ENCODE results near the gene ZNF695. TPM values are rescaled to one million over a fixed set of nuclear protein-coding genes. Genes with fewer than 3 reads are reported as not detected.

ZNF695 gene
- polyA plus RNA-seq, 2 of the 4 experiments (the other 2 are of a cell fraction): 2.6 to 3.3 TPM

DNA sequence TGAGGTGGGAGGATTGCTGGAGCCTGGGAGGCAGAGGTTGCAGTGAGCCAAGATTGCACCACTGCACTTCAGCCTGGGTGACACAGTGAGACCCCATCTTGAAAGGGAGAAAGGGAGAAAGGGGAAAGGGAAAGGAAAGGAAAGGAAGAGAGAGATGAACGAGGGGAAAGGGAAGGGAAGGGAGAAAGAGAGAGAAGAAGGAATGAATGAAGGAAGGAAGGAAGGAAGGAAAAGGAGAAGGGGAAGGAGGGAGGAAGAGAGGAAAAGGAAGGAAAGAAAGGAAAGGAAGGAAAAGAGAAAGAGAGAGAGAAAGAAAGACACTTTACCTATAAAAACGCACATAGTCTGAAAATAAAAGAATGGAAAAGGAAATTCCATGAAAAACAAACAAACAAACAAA lies 18.0 kb downstream of the ZNF695 start:
- FAIRE-seq (no peak), DNase-seq (ENCODE audit: low read depth in 1 of 2, low spot score in 1 of 2) (no peak), ATAC-seq (no peak)
- ChIA-PET POLR2A (no interaction called here), CTCF (no interaction called here)
- 47% methylated on average over 2 of the region's 2 CpGs for WGBS (ENCODE audit: missing lambda C conversion rate)
- H3K4me1 ChIP-seq: no peaks in the 10 kb centered on the region
- no peak overlapping the region for H3K4me3 ChIP-seq
- TF ChIP-seq, protein P1, sequence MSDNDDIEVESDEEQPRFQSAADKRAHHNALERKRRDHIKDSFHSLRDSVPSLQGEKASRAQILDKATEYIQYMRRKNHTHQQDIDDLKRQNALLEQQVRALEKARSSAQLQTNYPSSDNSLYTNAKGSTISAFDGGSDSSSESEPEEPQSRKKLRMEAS (IDR thresholded peaks at IDR 0.05): no peak
- no peak for TF ChIP-seq ZSCAN20 (CRISPR knock-in tag; IDR thresholded peaks at IDR 0.05)
- no peak for TF ChIP-seq TP53 (CRISPR knock-in tag; IDR thresholded peaks at IDR 0.05)
- TF ChIP-seq JUNB (IDR thresholded peaks at IDR 0.05): no peak
- TF ChIP-seq, protein P2, sequence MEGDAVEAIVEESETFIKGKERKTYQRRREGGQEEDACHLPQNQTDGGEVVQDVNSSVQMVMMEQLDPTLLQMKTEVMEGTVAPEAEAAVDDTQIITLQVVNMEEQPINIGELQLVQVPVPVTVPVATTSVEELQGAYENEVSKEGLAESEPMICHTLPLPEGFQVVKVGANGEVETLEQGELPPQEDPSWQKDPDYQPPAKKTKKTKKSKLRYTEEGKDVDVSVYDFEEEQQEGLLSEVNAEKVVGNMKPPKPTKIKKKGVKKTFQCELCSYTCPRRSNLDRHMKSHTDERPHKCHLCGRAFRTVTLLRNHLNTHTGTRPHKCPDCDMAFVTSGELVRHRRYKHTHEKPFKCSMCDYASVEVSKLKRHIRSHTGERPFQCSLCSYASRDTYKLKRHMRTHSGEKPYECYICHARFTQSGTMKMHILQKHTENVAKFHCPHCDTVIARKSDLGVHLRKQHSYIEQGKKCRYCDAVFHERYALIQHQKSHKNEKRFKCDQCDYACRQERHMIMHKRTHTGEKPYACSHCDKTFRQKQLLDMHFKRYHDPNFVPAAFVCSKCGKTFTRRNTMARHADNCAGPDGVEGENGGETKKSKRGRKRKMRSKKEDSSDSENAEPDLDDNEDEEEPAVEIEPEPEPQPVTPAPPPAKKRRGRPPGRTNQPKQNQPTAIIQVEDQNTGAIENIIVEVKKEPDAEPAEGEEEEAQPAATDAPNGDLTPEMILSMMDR (IDR thresholded peaks at IDR 0.05): no peak
- no peak for TF ChIP-seq CEBPB (IDR thresholded peaks at IDR 0.05)
- TF ChIP-seq HDAC2 (IDR thresholded peaks at IDR 0.05): no peak
- TF ChIP-seq POLR2AphosphoS2 (conservative IDR thresholded peaks at IDR 0.05; ENCODE audit: low read length): no peak
- no peak for TF ChIP-seq HEYL (CRISPR knock-in tag; IDR thresholded peaks at IDR 0.05)
- TF ChIP-seq PHF8 (IDR thresholded peaks at IDR 0.05; ENCODE audit: borderline replicate concordance, low read depth): no peak
- no peak for TF ChIP-seq SMC3 (IDR thresholded peaks at IDR 0.05)
- H3K4me2 ChIP-seq: no peak overlapping the region
- peaks cover 66% of the 10 kb centered on the region for H3K9me3 ChIP-seq
- no peak overlapping the region for H3K27ac ChIP-seq

DNA sequence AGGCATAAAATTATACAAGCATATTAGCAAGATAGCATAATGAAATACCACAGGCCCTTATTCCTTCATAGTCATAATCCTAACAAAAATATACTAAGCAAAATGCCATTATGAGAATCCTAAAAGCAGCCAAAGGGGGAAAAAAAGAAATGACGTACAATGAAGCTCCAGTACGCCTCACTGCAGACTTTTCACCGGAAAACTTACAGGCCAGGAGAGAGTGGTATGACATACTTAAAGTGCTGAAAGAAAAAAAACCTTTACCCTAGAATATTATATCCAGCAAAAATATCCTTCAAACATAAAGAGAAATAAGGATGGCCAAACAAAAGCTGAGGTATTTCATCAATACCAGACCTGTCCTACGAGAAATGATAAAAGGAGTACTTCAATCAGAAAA lies 19.5 kb downstream of the ZNF695 start:
- POLR2A ChIA-PET: no interaction called here
- 45% methylated on average over 4 of the region's 4 CpGs for WGBS (ENCODE audit: missing lambda C conversion rate)
- ATAC-seq: no peak
- H3K4me1 ChIP-seq: no peaks in the 10 kb centered on the region
- H3K27ac ChIP-seq: no peak overlapping the region
- no peak for DNase-seq (ENCODE audit: low read depth in 1 of 2, low spot score in 1 of 2)
- no peak for FAIRE-seq
- TF ChIP-seq, protein P3, sequence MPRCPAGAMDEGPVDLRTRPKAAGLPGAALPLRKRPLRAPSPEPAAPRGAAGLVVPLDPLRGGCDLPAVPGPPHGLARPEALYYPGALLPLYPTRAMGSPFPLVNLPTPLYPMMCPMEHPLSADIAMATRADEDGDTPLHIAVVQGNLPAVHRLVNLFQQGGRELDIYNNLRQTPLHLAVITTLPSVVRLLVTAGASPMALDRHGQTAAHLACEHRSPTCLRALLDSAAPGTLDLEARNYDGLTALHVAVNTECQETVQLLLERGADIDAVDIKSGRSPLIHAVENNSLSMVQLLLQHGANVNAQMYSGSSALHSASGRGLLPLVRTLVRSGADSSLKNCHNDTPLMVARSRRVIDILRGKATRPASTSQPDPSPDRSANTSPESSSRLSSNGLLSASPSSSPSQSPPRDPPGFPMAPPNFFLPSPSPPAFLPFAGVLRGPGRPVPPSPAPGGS (IDR thresholded peaks at IDR 0.05): no peak
- TF ChIP-seq POLR2A (IDR thresholded peaks at IDR 0.05; ENCODE audit: low read length) (no peak), CHD2 (IDR thresholded peaks at IDR 0.05; ENCODE audit: low read length, partially characterized antibody) (no peak), HOXA7 (CRISPR knock-in tag; IDR thresholded peaks at IDR 0.05) (no peak), CEBPB (IDR thresholded peaks at IDR 0.05) (no peak), EHMT2 (IDR thresholded peaks at IDR 0.05; ENCODE audit: low read depth) (no peak), NFE2L2 (conservative IDR thresholded peaks at IDR 0.05; ENCODE audit: low read length) (no peak), TP53 (CRISPR knock-in tag; IDR thresholded peaks at IDR 0.05) (no peak), FOXS1 (CRISPR knock-in tag; IDR thresholded peaks at IDR 0.05) (no peak), EP300 (IDR thresholded peaks at IDR 0.05) (no peak), TFCP2L1 (CRISPR knock-in tag; IDR thresholded peaks at IDR 0.05) (no peak), SMC3 (IDR thresholded peaks at IDR 0.05) (no peak), GATA3 (IDR thresholded peaks at IDR 0.05; ENCODE audit: borderline replicate concordance) (no peak), ESRRA (IDR thresholded peaks at IDR 0.05; ENCODE audit: borderline replicate concordance, low read length) (no peak)
- TF ChIP-seq, protein P4, sequence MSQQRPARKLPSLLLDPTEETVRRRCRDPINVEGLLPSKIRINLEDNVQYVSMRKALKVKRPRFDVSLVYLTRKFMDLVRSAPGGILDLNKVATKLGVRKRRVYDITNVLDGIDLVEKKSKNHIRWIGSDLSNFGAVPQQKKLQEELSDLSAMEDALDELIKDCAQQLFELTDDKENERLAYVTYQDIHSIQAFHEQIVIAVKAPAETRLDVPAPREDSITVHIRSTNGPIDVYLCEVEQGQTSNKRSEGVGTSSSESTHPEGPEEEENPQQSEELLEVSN (IDR thresholded peaks at IDR 0.05; ENCODE audit: borderline replicate concordance, low read depth): no peak
- TF ChIP-seq, protein P1 (IDR thresholded peaks at IDR 0.05): no peak
- H3K9me3 ChIP-seq: peaks cover 72% of the 10 kb centered on the region
- H3K4me3 ChIP-seq: no peak overlapping the region
- H3K4me2 ChIP-seq: no peak overlapping the region
- CTCF ChIA-PET: no interaction called here
